ENCODE measurements around the gene RAET1G. TPM values are rescaled to one million over a fixed set of nuclear protein-coding genes. Genes with fewer than 3 reads are reported as not detected.

RAET1G gene
- total and polyA plus RNA-seq, 2 donors (not counting 3 experiments of a cell fraction or from before 2014, with no cell fraction given) = 1.6 to 2.1 TPM

DNA sequence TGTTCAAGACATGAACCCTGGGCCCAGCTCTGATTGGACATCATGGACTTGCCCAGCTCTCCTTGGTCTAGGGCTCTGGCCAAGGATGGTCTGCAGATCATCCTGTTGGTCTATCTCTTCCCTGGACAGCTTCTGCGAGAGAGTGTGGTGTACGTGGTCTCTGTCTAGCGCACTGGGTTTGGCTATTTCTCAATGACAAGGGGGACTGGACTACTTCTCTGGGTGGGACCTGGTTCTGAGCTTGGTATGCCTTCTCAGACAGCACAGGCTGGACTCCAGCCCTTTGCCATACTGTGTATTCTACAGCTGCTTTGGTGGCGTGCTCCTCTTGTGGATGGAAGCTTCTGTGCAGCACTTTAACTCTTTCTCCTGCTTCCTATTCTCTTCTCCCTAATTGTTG, 16.5 kb downstream of the RAET1G start:
- Histone ChIP-seq H3K4me3 (replicated peaks in 1 of 3; ENCODE audit: insufficient read depth in 1 of 3, low read depth in 1 of 3, low read length in 3 of 3) (no peak overlapping the region), H3K4me2 (ENCODE audit: insufficient read depth, low read length) (no peak overlapping the region), H3K79me2 (ENCODE audit: control insufficient read depth, insufficient read depth, low read length) (no peaks in the 10 kb centered on the region), H3K4me1 (ENCODE audit: control insufficient read depth, extremely low read depth, insufficient read depth, low read length) (no peaks in the 10 kb centered on the region), H3K27me3 (ENCODE audit: control insufficient read depth in 2 of 2, insufficient read depth in 2 of 2, low read length in 2 of 2) (peaks cover 4 to 15% of the 10 kb centered on the region in 2 experiments), H3K9ac (replicated peaks; ENCODE audit: extremely low read depth, insufficient read depth, low read length) (no peak overlapping the region), H2AFZ (ENCODE audit: low read depth, low read length) (no peak overlapping the region), H3K9me1 (replicated peaks; ENCODE audit: control insufficient read depth, extremely low read depth, insufficient read depth, low read length) (no peaks in the 10 kb centered on the region), H3K9me3 (replicated peaks; ENCODE audit: control insufficient read depth, insufficient read depth, low read length) (no peaks in the 10 kb centered on the region), H3K36me3 (ENCODE audit: control insufficient read depth in 2 of 2, extremely low read depth in 1 of 2, insufficient read depth in 2 of 2, low read length in 2 of 2) (no peaks in the 10 kb centered on the region), H3K27ac (ENCODE audit: insufficient read depth, low read depth, low read length) (no peak overlapping the region), H4K20me1 (replicated peaks; ENCODE audit: control insufficient read depth, extremely low read depth, insufficient read depth, low read length) (no peaks in the 10 kb centered on the region)
- POLR2A ChIA-PET = no interaction called here
- DNase-seq (ENCODE audit: low read depth, low spot score) = no peak
- intact Hi-C loops (cut with micrococcal nuclease) (no loop called here), dilution Hi-C loops (cut with MboI; ENCODE audit: extremely low pct_ligation_motif_present, low sequenced_read_pairs) (no loop called here)
- FAIRE-seq = no peak
- no TSS peak for BruUV-seq (replicated peaks)
- TF ChIP-seq CTCF (IDR thresholded peaks at IDR 0.05; ENCODE audit: extremely low read depth in 1 of 2, insufficient read depth in 1 of 2, low read depth in 1 of 2, low read length in 2 of 2) (no peak), EZH2 (IDR thresholded peaks at IDR 0.05; ENCODE audit: borderline replicate concordance, low read depth, low read length, severe bottlenecking) (no peak), POLR2AphosphoS5 (IDR thresholded peaks at IDR 0.05; ENCODE audit: insufficient read depth, low read depth, low read length) (no peak), POLR2A (IDR thresholded peaks at IDR 0.05; ENCODE audit: low read depth, low read length) (no peak), MYC (IDR thresholded peaks at IDR 0.05; ENCODE audit: low read depth, low read length) (no peak), JUN (IDR thresholded peaks at IDR 0.05; ENCODE audit: borderline replicate concordance, insufficient read depth, insufficient read length, low read depth) (no peak), GATA2 (IDR thresholded peaks at IDR 0.05; ENCODE audit: insufficient read depth, insufficient read length, low read depth, low read length) (no peak)
- CTCF ChIA-PET = interaction anchor here (0.8 to 2.0 kb wide), 5 partner anchors 9 to 697 kb away, joined by 3 to 7 read pairs (median 4); no protein-coding TSS in a partner anchor

All from endothelial cell of umbilical vein (primary cell).